ENCODE data around the gene CUX1.

GRCh38 chr7:102262546-102262945, 445.1 kb downstream of the CUX1 start:
- TF ChIP-seq ARNTL (CRISPR knock-in tag; IDR thresholded peaks at IDR 0.05; ENCODE audit: borderline replicate concordance, low read depth) = no peak
- no peak for TF ChIP-seq CREB5 (CRISPR knock-in tag; IDR thresholded peaks at IDR 0.05; ENCODE audit: low read depth)
- no peak for TF ChIP-seq PATZ1 (CRISPR knock-in tag; IDR thresholded peaks at IDR 0.05; ENCODE audit: borderline replicate concordance)
- TF ChIP-seq ZFP3 (CRISPR knock-in tag; IDR thresholded peaks at IDR 0.05) = no peak
- TF ChIP-seq BACH2 (CRISPR knock-in tag; IDR thresholded peaks at IDR 0.05; ENCODE audit: borderline replicate concordance) = no peak
- no peak for TF ChIP-seq ESRRG (CRISPR knock-in tag; IDR thresholded peaks at IDR 0.05)
- no peak for TF ChIP-seq PPARA (CRISPR knock-in tag; IDR thresholded peaks at IDR 0.05; ENCODE audit: borderline replicate concordance)
- TF ChIP-seq TCF4 (CRISPR knock-in tag; IDR thresholded peaks at IDR 0.05; ENCODE audit: borderline replicate concordance) = no peak
- no peak for TF ChIP-seq TOX (CRISPR knock-in tag; IDR thresholded peaks at IDR 0.05; ENCODE audit: borderline replicate concordance)

All from SK-N-SH treated with all-trans-retinoic acid at 6 μM for 48 hours (cell line).